ENCODE results near the gene TMEM167B.

TMEM167B gene

DNA sequence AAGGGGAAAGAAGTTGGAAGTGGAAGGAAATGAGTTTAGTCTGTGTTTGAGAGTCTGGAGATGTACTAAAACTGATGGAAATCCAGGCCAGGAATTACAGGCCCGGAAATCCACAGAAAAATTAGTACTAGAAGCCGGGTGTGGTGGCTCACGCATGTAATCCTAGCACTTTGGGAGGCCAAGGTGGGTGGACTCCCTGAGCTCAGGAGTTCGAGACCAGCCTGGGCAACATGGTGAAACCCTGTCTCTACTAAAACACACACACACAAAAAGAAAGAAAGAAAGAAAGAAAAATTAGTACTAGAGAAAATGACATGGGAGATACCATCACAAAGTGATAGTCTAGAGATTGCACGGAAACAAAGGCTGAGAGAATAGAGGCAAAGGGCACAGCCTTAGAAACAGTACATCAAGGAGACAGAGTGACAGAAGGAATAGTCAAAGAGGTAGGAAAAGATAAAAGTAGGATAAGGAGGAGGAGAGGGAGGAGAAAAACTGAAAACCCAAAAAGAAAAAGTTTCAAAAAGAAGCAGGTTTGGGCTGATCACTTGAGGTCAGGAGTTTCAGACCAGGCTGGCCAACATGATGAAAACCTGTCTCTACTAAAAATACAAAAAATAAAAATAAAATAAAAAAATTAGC, 10.0 kb upstream of the TMEM167B start:
- in situ Hi-C loops (cut with HindIII; ENCODE audit: low sequenced_read_pairs), result no loop called here

DNA sequence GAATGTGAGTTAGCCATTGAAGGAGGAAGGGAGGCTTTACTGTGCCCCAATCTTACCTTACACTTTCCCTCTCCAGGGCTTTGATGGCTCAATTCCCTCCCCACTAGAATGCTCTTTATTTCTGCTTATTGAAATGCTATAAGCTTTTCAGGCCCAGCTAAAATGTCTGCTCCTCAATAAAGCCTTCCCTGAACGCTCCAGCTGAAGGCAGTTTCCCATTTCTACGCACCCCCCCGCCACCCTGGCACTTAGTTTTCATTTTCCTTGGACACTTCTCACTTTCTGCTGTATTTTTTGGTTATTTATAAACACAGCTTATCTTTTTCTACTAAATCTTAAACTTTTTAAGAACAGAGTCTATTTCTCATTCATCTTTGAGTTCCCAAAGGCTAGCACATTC, 7.1 kb upstream of the TMEM167B start:
- in situ Hi-C loops (cut with HindIII; ENCODE audit: low sequenced_read_pairs), result no loop called here

DNA sequence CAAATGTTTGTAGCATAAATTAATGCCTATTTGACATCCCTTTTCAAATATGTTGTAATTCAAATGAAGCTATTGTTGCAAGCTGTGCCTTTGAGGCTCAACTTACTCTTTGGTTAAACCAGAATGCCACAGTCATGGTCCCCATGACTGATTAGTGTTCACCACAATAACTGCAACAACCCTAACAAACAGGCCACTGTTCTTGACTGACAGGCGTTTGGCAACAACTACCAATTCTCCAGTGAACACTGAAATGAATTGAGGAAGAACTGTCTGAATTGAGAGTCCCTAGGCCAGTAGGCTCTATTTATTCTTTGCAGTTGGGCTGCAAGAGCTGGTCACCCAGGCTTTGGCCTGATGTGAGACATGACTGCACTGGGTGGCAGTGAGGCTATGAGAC, 6.6 kb upstream of the TMEM167B start:
- in situ Hi-C loops (cut with HindIII; ENCODE audit: low sequenced_read_pairs), result no loop called here

DNA sequence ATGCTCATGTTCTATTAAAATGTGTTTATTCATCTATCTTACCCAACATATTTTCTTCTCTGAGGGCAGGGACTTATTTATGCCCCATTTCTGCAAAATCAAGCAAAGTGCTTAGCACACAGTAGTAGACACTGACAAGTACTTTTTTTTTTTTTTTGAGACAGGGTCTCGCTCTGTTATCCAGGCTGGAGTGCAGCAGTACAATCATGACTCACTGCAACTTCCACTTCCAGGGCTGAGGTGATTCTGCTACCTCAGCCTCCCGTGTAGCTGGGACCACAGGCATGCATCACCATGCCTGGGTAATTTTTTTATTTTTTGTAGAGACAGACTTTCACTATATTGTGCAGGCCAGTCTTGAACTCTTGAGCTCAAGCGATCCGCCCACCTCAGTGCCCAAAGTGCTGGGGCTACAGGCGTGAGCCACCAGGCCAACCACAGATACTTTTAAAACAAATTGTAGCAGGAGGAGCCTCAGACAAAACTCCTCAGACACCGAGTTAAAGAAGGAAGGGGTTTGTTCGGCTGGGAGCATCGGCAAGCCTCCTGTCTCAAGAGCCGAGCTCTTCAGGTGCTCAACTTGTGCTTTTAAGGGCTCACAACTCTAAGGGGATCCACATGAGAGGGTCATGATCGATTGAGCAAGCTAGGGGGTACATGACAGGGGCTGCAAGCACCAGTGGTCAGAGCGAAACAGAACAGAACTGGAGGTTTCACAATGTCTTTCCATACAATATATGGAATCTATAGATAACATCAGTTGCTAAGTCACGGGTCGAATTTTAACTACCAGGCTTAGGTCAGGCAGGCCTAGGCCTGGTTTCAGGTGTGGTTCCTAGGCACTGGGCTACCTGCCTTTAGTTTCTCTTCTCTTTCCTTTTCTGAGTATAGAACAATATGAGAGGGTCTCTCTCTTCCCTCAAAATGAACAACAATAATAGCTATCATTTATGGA, 5.7 kb upstream of the TMEM167B start:
- in situ Hi-C loops (cut with HindIII; ENCODE audit: low sequenced_read_pairs), result no loop called here

DNA sequence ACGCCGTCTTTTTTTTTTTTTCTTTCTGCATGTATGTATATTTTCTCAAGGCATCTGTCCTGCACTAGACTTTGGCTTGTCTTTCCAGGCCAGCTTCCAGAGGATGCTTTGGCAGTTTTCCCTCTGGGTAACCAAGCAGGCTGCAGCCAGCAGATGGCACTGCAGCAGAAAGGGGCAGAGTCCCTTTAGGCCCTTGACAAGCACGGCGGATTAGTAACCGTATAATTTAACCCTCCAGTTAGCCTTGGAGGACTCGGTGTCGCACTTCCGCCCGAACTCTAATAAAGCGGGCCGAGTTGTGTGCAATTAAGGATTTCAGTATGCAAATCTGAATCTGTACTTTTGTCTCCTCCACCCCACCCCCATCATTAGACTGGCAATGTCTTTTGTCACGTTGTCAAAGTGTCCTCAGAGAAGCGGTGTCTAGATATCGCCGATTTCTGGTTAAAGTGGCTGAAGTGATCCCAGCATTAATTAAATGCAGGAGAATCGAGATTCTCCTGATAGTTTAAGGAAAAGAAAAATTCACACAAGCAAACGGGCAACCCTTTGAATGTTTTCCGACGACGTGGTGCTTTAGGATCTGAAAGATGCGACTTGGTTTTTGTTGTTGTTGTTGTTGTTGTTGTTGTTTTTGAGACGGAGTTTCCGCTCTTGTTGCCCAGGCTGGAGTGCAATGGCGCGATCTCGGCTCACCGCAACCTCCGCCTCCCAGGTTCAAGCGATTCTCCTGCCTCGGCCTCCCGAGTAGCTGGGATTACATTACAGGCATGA, 1.1 kb upstream of the TMEM167B start:
- in situ Hi-C loops (cut with HindIII; ENCODE audit: low sequenced_read_pairs), result no loop called here

DNA sequence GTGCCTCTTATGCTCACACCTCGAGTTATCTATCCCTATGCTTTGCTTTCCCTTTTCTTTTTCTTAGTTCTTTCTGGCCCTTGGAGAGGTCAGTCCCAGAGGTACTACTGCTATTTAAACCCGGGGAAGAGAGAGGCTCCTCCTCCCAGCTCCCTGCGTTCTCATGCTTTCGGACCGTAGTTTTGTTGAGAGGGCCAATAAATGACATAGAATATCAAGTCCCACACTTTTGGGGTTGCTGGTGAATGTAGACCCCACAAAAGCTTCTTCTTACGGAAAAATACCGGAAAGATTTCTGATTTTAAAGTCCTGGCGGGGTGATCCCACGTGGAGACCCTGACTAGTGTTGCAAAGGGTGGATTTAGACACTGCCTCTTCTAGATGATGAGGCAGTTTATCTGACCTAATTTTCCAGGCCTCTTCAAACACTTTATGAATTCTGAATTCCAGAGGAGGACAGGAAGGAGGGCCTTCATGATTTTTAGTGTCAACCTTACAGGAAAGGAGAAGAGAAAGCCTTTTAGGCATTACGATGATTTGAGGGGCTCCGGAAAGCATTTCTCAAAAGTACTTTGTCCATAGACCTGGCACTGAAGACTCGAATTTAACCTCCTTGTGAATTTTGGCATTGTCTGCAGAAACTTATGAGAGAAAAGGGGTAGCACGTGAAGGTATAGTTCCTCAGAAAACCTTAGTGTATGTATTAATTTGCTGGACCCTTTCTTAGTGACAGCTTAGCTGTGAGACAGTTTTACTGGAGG, 694 bp downstream of the TMEM167B start:
- in situ Hi-C loops (cut with HindIII; ENCODE audit: low sequenced_read_pairs), result no loop called here

DNA sequence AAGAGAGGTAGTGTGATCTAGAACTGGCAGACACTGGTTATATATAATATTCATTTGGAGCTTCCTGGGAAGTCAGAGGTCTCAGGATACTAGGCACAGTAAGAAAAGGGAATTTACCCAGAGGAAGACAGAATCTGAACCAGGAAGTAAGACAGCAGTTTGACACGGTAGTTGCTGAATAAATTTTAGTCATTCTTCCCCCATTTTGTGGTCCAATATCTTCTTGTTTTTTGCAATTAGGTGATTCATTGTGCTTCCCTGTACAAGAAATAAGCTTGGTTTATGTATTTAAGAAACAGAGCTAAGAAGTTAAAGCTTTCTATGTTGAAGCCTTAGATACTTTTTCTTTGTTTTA, 1.3 kb downstream of the TMEM167B start:
- in situ Hi-C loops (cut with HindIII; ENCODE audit: low sequenced_read_pairs), result no loop called here

DNA sequence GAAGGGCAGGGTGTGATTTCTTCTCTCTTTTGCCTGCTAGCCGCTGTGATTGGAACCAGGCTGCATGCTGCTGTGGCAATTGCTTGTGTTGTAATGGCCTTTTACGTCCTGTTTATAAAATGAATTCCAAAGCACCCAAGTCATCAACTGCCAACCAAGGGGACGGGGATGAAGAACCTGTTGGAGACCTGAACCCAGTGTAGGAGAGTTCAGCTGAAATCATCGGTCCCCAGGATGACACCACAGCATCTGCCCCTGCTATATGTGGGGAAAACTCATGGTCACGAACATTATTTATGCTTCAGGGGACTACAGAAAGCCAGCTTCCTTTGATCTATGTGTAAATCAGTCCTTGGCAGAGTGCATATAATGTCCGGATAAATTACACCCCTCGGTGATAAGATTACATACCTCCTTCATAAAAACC, 3.8 kb downstream of the TMEM167B start:
- in situ Hi-C loops (cut with HindIII; ENCODE audit: low sequenced_read_pairs), result no loop called here

DNA sequence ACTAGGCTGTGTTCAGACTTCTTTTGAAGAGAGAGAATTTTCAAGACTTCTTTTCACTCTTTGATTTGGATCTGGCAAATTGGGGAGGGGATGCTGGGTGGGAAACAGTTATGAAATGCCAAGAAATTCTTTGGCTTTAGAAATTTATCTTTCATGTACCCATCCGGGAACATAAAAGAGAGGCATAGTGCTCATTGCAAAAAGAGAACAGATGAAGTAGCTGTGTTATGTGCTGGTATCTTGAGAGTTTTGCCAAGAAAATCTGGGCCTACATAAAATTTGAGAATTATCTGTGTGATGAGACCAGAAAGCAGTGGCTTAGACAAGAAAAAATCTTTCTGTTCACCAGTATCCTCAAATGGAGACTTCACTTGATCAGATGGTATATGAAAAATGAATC, 4.3 kb downstream of the TMEM167B start:
- in situ Hi-C loops (cut with HindIII; ENCODE audit: low sequenced_read_pairs), result no loop called here

DNA sequence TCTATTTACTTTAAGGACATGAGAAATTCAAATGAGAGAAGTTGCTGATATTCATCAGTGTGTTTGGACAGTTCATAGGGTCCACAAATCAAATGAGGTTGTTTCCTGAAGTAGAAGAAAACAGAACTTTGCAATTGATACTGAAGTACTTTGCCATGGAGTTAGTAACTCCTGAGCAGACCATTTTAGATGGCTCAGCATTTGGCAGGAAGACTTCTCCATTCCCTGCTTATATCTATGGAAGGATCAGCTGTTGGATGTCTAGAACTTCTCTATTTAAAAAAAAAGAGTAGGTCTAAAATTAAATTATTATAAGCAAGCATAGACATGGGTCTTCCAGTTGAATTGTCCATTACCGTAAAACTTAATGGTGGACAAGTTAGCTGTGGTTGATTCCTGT, 5.1 kb downstream of the TMEM167B start:
- in situ Hi-C loops (cut with HindIII; ENCODE audit: low sequenced_read_pairs), result no loop called here

DNA sequence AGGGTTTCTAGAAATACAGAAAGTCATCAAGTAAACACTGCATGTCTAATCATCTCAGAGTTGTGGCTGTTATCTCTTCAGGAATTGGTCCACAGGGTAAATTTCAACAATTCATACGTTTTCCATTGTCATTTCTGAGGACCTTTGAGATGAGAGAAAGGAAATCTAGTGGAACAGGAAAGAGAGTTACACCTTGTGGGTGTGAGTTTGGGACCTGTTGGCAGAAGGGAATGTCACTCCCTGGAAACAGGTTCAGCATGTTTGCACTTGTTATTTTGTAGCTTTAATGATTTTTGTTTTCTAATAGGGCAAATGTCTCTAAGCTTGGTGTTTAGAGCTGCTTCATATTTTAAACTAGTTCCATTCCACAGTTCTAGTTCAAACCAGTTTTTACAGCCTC, 5.6 kb downstream of the TMEM167B start:
- in situ Hi-C loops (cut with HindIII; ENCODE audit: low sequenced_read_pairs), result no loop called here

DNA sequence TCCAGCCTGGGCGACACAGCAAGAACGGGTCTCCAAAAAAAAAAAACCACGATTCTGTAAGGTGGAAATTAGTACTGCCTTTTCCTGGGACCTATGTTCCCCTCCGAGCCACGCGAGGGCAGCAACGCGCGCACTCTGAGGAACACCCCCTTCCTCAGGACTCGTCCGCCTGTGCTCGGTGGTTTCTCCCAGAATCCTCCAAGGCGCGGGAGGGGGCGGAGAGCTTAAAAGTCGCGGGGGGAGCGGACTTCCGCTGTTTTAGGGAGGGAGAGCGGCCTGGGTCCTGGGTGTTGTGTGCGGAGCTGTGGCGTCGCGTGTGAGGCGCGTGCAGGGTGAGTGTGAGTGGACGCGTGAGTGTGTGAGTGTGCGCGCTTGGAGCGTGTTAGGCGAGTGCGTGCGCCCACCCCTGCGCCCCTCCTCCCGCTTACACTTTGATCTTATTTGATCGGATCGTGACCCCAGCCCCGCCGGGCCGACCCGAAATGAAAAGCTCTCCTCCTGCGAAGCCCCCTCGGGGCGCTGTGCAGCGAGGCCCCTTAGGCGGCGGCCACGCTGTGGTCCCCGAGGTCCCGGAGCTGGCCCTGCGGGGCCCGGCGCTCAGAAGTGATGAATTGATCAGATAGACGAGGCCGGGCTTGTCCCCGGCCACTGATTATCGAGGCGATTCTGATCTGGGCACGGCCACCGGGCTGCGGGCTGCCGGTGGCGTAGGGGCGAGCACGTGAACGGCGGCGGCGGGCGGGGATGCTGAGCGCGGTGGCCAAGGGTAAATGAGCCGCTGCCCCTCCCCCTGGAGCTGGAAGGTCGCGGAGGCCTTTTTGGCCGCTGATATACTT, 9.6 kb downstream of the TMEM167B start:
- in situ Hi-C loops (cut with HindIII; ENCODE audit: low sequenced_read_pairs), result no loop called here

DNA sequence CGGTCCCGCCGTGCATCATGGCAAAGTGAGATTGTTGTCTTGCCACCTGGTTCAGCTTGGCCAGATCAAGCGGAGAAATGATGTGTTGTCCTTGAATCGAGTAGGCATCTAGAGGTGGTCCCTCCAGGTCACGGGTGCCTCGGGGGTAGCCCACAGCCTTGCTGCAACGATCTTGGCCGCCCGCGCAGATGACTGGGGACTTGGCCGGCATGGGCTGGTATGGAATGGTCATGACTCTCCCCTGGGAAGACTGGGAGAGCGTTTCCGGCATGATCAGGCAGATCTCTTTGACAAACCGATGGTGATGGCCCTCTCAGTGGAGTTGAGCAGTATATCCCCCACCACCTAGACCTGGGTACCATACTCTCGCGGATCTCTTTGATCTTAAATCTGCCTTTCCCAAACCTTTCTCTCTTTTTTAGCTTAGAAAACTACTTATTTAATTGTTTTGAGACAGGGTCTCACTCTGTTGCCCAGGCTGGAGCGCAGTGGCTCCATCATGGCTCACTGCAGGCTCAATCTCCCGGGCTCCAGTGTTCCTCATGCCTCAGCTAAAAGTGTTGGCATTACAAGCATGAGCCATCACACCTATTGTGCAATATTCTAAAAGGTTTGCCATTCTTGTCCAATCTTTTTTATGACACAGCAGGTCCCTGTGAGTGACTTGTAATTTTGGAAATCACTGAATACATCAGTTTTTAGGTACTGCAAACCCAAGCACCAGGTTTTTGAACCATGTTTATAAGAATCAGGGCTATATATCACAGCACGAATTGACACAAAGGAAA, 14.0 kb downstream of the TMEM167B start:
- in situ Hi-C loops (cut with HindIII; ENCODE audit: low sequenced_read_pairs), result no loop called here

DNA sequence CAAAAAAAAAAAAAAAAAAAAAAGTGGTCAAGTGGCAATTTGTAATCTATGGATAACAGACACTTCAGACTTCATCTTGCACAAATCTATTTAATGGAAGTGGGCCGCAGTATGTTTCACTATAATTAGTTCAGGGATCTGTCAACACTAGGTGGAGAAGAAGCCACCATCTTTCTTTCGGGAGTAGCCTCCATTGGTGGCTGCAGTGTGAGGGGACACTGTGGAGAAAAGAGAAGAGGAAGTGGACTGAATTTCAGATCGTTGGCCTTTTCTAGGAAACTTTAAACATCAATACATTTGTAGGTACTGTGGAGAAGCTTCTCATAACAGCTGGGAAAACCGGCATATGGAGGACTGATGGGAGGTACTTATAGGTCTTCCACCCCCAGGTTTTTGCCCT, 15.3 kb downstream of the TMEM167B start:
- in situ Hi-C loops (cut with HindIII; ENCODE audit: low sequenced_read_pairs), result no loop called here

DNA sequence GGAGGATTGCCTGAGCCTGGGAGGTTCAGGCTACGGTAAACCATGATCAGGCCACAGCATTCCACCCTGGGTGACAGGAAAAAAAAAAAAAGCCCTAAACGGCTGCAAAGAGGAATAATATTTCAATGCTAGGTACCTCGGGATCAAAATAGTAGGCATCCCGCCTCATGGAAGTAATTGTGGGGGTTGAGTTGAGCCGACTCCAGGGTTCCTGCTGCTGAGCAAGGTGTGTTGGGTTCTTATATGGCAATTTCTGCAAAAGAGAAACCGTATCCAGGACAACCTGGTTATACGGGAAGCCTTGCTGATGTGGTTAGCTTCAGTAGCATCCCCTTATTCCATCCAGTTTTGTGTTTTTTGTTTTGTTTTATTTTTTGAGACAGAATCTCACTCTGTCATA, 17.2 kb downstream of the TMEM167B start:
- in situ Hi-C loops (cut with HindIII; ENCODE audit: low sequenced_read_pairs), result no loop called here

DNA sequence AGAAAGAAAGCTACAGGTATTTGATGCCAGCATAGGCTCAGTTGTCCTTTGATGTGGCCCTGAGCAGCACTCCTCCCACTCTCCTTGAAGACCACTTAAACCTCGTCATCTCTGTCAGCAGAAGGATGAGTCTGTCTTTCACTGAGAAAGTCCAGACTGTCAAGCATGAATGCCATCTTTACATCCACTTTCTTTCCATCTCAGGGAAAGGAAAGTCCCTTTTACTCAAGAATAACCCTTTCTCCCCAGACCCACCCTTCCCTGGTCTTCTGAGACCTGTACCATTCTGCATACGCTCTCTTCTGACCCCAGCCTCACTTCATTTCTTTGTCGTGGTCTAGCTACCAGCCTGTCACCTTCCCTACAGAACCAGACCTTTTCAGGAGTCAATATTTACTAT, 19.3 kb downstream of the TMEM167B start:
- in situ Hi-C loops (cut with HindIII; ENCODE audit: low sequenced_read_pairs), result no loop called here

DNA sequence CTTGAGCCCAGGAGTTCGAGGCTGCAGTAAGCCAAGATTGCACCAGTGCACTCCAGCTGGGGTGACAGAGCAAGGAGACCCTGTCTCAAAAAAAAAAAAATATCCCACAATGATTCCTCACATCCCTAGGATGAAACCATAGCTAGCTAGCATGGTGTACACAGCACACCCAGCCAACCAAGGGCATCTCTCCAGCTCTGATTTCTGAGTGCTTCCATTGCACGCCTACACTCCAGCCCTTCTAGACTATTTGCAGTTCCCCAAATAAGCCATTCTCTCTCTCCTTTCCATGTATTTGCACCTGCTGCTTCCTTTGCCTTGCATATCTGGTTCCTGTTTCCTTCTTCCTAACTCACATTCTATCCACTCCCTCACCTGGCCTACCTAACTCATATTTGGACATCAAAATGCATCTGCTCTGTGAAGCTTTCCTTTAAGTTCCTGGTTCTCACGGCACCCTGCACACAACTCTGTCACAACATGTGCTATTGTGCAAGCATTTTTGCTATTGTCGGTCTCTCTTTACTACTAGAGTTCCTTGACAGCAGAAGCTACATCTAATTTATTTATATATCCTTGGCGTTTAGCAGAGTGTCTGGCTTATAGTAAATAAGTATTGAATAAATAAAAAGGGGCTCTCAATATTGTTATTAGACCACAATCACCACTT, 21.0 kb downstream of the TMEM167B start:
- in situ Hi-C loops (cut with HindIII; ENCODE audit: low sequenced_read_pairs), result no loop called here

DNA sequence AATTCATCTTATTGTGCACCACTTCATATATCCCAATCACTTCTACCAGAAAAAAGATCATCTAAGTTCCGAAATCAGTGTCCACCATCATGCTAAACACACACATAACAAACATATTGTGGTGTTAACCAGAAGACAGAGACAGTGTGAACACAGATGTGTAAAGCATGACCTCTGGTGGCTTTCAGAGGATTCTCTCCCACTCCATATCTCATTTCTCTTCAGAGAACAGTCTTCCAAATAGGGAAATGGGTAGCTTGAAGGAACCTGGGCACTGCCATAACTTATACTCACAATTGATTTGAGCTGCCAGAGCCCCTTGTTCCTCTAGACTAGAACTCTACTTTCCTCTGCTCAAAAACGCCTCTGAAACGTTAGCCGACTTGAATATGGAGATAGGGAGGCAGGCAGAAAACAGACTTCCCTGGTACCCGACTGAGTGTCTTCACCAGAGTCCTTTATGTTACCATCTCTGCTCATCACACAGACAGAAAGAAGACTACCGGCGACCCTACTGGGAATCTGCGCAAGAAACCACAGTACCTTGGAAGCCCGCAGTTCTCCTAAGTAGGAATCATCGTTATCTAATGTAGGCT, 21.6 kb downstream of the TMEM167B start:
- in situ Hi-C loops (cut with HindIII; ENCODE audit: low sequenced_read_pairs), result no loop called here

Data from endothelial cell of hepatic sinusoid (primary cell).